Ishikawa (cell line): Measurements from ENCODE around the gene ZNF556.

ENCODE experiments used
- CEBPB ChIP-seq: IDR thresholded peaks from 2 replicates; pipeline ENCODE4 v1.6.1; 2012
- EGR1 ChIP-seq: IDR thresholded peaks from 2 replicates; pipeline ENCODE4 v1.6.1; 2012
- EP300 ChIP-seq: IDR thresholded peaks from 2 replicates; pipeline ENCODE4 v1.6.1; 2012; ENCODE audit warnings: borderline replicate concordance
- FOXM1 ChIP-seq: IDR thresholded peaks from 2 replicates; pipeline ENCODE4 v1.6.1; 2012; ENCODE audit warnings: low read depth, borderline replicate concordance
- NFIC ChIP-seq: IDR thresholded peaks from 2 replicates; pipeline ENCODE4 v1.6.1; 2012
- RAD21 ChIP-seq: IDR thresholded peaks from 2 replicates; pipeline ENCODE4 v1.6.1; 2012; ENCODE audit warnings: low read depth
- REST ChIP-seq: IDR thresholded peaks from 2 replicates; pipeline ENCODE4 v1.6.1; 2012; ENCODE audit warnings: low read depth, mild to moderate bottlenecking
- TAF1 ChIP-seq: IDR thresholded peaks from 2 replicates; pipeline ENCODE4 v1.6.1; 2012; ENCODE audit warnings: low read depth, mild to moderate bottlenecking
- TCF12 ChIP-seq: IDR thresholded peaks from 2 replicates; pipeline ENCODE4 v1.6.1; 2012; ENCODE audit warnings: low read depth
- TEAD4 ChIP-seq: IDR thresholded peaks from 2 replicates; pipeline ENCODE4 v1.6.1; 2012
- USF1 ChIP-seq: IDR thresholded peaks from 2 replicates; pipeline ENCODE4 v1.6.1; 2012
- YY1 ChIP-seq: IDR thresholded peaks from 2 replicates; pipeline ENCODE4 v1.6.1; 2012; ENCODE audit warnings: low read depth
- ZBTB7A ChIP-seq: IDR thresholded peaks from 2 replicates; pipeline ENCODE4 v1.6.1; 2012; ENCODE audit warnings: low read depth
- TF ChIP-seq, protein P1 (sequence below): IDR thresholded peaks from 2 replicates; pipeline ENCODE4 v1.6.1; 2012

- TF ChIP-seq RAD21 (peak; percentile 39; the same call in 1 of the 2 replicates), TAF1 (peak; percentile 63; the same call in 1 of the 2 replicates), REST (no peak), FOXM1 (no peak), USF1 (peak; percentile 50), EP300 (0 out of 2 replicates have a peak, but pooled peaks have one; percentile 30), YY1 (peak; percentile 74), TCF12 (0 out of 2 replicates have a peak, but pooled peaks have one; percentile 57), NFIC (no peak), EGR1 (no peak), CEBPB (no peak), ZBTB7A (peak; percentile 66), TEAD4 (no peak)
- TF ChIP-seq, protein P1, sequence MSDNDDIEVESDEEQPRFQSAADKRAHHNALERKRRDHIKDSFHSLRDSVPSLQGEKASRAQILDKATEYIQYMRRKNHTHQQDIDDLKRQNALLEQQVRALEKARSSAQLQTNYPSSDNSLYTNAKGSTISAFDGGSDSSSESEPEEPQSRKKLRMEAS, result peak; percentile 69
Measured at GRCh38 chr19:2819540-2820111, 47.5 kb upstream of the ZNF556 start, which contains the start of gene ZNF554.
